ENCODE results near the gene FMN2.

The FMN2 gene

DNA sequence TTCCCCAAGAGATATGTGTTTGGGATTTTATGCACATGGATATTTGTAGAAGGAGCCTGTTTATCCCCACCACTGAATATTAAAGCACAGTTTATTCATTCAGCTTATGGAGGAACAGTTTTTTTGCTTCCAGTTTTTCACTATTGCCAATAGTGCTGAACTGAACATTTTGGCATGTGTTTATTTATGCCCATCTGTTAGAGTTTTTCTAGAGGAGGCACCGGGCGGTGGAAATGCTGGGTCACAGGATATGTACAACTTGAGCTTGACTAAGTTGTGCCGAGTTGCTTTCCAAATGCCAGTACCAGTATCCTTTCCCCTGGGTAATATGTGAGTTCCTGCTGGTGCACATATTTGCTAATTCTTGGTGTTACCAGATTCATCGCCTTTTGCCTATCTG, 409.0 kb downstream of the FMN2 start:
- H3K4me3 ChIP-seq (IDR thresholded peaks at IDR 0.05; ENCODE audit: insufficient read depth, low read depth, low read length): no peak overlapping the region
- no peaks in the 10 kb centered on the region for H3K79me2 ChIP-seq (ENCODE audit: insufficient read depth, low read depth)
- no peaks in the 10 kb centered on the region for H4K20me1 ChIP-seq (ENCODE audit: insufficient read depth)
- H3K9ac ChIP-seq: no peak overlapping the region
- no peaks in the 10 kb centered on the region for H3K27me3 ChIP-seq (ENCODE audit: insufficient read depth, low read depth)
- no peaks in the 10 kb centered on the region for H3K36me3 ChIP-seq (ENCODE audit: insufficient read depth)
- H2AFZ ChIP-seq (ENCODE audit: low read depth): no peak overlapping the region
- H3K4me1 ChIP-seq (ENCODE audit: low read depth, poor library complexity, severe bottlenecking): peaks cover 7% of the 10 kb centered on the region
- H3K4me2 ChIP-seq: no peak overlapping the region
- TF ChIP-seq, protein P1, sequence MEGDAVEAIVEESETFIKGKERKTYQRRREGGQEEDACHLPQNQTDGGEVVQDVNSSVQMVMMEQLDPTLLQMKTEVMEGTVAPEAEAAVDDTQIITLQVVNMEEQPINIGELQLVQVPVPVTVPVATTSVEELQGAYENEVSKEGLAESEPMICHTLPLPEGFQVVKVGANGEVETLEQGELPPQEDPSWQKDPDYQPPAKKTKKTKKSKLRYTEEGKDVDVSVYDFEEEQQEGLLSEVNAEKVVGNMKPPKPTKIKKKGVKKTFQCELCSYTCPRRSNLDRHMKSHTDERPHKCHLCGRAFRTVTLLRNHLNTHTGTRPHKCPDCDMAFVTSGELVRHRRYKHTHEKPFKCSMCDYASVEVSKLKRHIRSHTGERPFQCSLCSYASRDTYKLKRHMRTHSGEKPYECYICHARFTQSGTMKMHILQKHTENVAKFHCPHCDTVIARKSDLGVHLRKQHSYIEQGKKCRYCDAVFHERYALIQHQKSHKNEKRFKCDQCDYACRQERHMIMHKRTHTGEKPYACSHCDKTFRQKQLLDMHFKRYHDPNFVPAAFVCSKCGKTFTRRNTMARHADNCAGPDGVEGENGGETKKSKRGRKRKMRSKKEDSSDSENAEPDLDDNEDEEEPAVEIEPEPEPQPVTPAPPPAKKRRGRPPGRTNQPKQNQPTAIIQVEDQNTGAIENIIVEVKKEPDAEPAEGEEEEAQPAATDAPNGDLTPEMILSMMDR (conservative IDR thresholded peaks at IDR 0.05; ENCODE audit: low read depth, low read length): no peak
- no peak overlapping the region for H3K27ac ChIP-seq

- TF ChIP-seq, protein P1 (conservative IDR thresholded peaks at IDR 0.05; ENCODE audit: low read depth, low read length): no peak
- H4K20me1 ChIP-seq (ENCODE audit: insufficient read depth): no peaks in the 10 kb centered on the region
- no peak overlapping the region for H3K27ac ChIP-seq
- no peaks in the 10 kb centered on the region for H3K36me3 ChIP-seq (ENCODE audit: insufficient read depth)
- H3K9ac ChIP-seq: no peak overlapping the region
- H3K4me2 ChIP-seq: no peak overlapping the region
- no peak overlapping the region for H3K4me3 ChIP-seq (IDR thresholded peaks at IDR 0.05; ENCODE audit: insufficient read depth, low read depth, low read length)
- H3K27me3 ChIP-seq (ENCODE audit: insufficient read depth, low read depth): no peaks in the 10 kb centered on the region
- no peak overlapping the region for H2AFZ ChIP-seq (ENCODE audit: low read depth)
- H3K4me1 ChIP-seq (ENCODE audit: low read depth, poor library complexity, severe bottlenecking): peaks cover 7% of the 10 kb centered on the region
- no peaks in the 10 kb centered on the region for H3K79me2 ChIP-seq (ENCODE audit: insufficient read depth, low read depth)
These were observed 409.4 kb downstream of the FMN2 start for GRCh38 chr1:240501115-240501514.

DNA sequence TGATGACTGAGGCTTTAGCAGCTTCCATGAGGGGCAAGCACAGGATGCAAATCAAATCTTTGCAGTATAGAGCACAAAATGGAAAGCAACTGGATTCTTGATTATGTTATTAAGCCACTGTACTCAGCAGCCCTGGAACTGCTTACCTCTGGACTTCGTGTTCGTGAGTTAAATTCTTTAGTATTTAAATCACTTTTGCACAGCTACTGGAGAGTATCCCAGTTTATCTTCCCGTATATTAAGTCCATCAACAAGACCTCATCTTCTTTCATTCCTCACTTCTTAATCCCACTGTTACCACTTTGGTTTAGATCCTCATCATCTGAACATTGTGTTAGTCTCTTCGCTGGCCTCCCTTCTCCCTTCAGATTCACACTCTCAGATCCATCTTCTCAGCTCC, 411.4 kb downstream of the FMN2 start:
- Histone ChIP-seq H3K9ac (no peak overlapping the region), H3K27ac (no peak overlapping the region), H3K4me3 (IDR thresholded peaks at IDR 0.05; ENCODE audit: insufficient read depth, low read depth, low read length) (no peak overlapping the region), H3K4me2 (no peak overlapping the region), H3K36me3 (ENCODE audit: insufficient read depth) (no peaks in the 10 kb centered on the region), H3K79me2 (ENCODE audit: insufficient read depth, low read depth) (no peaks in the 10 kb centered on the region), H2AFZ (ENCODE audit: low read depth) (no peak overlapping the region), H3K27me3 (ENCODE audit: insufficient read depth, low read depth) (no peaks in the 10 kb centered on the region), H3K4me1 (ENCODE audit: low read depth, poor library complexity, severe bottlenecking) (peaks cover 7% of the 10 kb centered on the region), H4K20me1 (ENCODE audit: insufficient read depth) (no peaks in the 10 kb centered on the region)
- TF ChIP-seq, protein P1 (conservative IDR thresholded peaks at IDR 0.05; ENCODE audit: low read depth, low read length): no peak

- H3K79me2 ChIP-seq (ENCODE audit: insufficient read depth, low read depth): no peaks in the 10 kb centered on the region
- H3K4me2 ChIP-seq: peak overlapping the region; percentile 11; the same call in 1 of the 2 replicates
- TF ChIP-seq, protein P1 (conservative IDR thresholded peaks at IDR 0.05; ENCODE audit: low read depth, low read length): no peak
- no peaks in the 10 kb centered on the region for H4K20me1 ChIP-seq (ENCODE audit: insufficient read depth)
- no peak overlapping the region for H3K9ac ChIP-seq
- H3K36me3 ChIP-seq (ENCODE audit: insufficient read depth): no peaks in the 10 kb centered on the region
- H3K4me1 ChIP-seq (ENCODE audit: low read depth, poor library complexity, severe bottlenecking): peaks cover 7% of the 10 kb centered on the region
- H3K27ac ChIP-seq: no peak overlapping the region
- no peaks in the 10 kb centered on the region for H3K27me3 ChIP-seq (ENCODE audit: insufficient read depth, low read depth)
- no peak overlapping the region for H2AFZ ChIP-seq (ENCODE audit: low read depth)
- no peak overlapping the region for H3K4me3 ChIP-seq (IDR thresholded peaks at IDR 0.05; ENCODE audit: insufficient read depth, low read depth, low read length)
These were observed 411.9 kb downstream of the FMN2 start for GRCh38 chr1:240503558-240503957.
